Fibroblast of skin of right quadriceps (primary cell): Measurements from ENCODE around the gene LAMTOR1.
"Not testable (repeated sequence)": the region's sequence is repeated elsewhere in the genome, so short reads cannot be mapped to it uniquely, and the experiment has no call there.

Experiments
- DNase-seq: peaks from one replicate; pipeline ENCODE4 v3.0.0-alpha.2; 2013

The LAMTOR1 gene

DNA sequence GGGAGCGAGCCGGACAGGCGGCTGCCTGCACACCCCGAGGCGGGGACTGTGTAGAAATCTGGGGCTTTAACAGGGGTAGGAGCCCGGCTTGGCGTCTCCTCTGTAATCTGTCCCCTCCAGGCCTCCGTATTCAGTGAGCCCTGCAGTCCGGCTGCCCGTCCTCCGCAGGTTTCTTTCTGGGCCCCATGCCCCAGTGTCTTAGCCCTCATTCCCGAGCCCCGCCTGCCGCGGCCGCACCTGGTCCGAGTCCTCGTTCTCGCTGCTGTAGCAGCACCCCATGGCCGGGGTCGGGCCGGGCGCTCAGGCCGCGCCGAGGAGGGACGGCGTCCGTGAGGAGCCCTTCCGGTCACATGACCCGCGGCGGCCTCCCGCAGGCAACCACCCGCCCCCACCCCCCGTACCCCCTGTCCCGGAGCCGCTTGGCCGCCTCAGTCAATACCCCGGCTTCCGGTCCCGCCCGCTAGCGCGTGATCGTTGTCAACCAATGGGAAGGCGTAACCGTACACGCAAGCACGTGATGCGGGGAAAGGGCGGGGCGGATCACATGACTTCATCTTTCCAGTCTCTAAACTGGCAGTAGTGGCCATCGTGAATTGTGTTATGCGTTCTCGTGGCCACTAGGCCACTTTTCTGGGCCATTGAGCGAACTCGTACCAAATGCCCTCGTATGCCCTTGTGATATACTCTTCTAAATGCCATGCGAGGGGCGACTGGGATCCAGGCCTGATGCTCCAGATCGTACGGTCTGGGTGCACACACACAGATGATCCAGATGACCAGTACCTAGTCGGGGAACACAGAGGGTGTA is at the start of gene LAMTOR1:
TSS of gene LAMTOR1 (minus strand) at position 352 of the 808 bp plus-strand sequence. CDS start at position 279, 73 bp downstream.
- peak; percentile 99 for DNase-seq

DNA sequence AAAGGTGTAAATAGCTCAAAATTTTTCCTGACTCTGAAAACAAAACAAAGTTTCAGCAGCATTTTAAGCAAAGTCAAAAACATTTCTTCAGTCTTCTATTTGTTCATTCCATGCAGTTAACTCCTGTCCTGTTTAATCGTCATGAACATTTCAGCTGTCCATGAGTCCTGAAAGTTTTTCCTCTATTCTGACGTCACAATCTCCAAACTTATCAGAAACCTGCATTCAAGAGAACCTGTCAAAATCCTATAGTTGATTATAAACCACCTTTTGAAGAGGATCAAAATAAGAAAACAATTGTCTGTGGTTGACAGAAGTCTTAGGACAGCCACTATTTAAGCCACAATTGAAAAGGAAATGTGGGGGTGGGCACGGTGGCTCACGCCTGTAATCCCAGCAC is 47.8 kb upstream of the LAMTOR1 start:
- DNase-seq, result no peak

DNA sequence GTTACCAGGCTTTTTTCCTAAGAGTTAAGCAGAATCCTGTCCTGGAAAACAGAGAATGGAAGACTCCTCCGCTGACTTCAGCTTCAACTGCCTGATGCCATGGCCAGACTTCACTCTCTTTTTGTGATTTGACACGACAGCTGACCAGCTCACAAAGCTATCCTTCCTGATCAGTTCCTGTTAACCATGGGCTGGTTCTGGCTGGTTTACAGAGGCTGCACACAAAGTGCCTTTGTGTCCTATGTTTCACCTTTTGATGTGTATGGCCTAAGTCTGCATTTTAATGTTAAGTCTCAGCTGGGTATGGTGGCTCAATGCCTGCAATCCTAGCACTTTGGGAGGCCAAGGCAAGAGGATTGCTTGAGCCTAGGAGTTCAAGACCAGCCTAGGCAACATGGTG is 43.5 kb upstream of the LAMTOR1 start:
- DNase-seq, result no peak

DNA sequence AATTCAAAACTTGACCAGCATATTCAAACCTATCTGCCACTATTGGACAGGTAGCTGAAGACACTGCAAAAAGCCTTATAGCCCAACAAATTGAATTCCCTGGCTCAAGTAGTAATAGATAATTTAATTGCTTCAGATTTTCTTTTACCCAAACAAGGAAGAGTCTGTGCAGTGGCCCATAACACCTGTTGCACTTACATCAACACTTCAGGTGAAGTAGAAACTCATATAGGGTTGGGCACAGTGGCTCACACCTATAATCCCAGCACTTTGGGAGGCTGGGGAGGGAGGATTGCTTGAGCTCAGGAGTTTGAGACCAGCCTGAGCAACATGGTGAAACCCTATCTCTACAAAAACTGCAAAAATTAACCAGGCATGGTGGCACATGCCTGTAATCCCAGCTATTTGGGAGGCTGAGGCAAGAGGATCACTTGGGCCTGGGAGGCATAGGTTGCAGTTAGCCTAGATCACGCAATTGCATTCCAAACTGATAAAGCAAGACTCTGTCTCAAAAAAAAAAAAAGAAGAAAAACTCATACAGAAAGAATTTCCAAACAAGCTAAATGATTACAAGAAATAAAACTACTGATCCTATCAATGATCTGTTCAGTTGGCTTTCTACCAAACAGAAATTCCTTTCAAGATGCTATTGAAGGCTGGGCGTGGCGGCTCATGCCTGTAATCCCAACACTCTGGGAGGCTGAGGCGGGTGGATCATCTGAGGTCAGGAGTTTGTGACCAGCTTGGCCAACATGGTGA is 41.9 kb upstream of the LAMTOR1 start:
- DNase-seq, result peak; percentile 85

DNA sequence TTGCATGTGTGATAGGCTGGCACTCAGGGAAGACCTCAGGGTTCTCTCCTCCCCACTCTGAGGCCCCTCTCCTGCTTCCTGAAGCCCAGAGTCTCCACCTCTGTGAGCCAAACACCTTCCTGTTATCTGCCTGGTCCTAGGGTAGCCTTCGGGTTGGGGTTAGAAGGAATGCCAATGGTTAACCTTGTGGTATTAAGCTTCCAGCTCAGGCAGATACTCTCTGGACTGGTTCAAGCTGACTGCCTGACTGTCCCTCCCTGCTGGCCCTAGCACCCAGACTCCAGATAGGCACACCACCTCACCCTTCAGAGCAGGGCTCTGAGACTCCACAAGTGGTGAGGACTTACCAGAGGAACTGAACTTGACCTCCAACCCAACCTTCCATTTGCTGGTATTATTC is 39.4 kb upstream of the LAMTOR1 start:
- not testable (repeated sequence) for DNase-seq

DNA sequence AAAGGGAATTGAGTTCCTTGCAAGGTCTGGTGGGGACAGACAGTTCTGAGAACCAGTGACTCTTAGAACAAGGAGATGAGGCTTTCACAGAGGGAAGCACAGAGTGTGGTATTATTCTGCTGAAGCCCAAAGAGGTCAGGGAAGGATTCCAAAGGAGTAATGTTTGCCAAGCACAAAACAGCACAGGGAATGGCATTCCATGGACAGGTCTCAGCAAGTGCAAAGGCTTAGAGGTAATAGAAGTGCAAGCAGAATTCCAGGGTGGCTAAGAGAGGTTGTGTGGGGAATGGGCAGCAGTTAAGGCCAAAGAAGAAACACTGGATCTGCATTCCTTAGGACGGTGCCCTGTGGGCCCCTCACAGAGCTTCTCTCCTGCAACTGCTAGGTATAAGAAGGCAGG is 39.0 kb upstream of the LAMTOR1 start:
- not testable (repeated sequence) for DNase-seq

DNA sequence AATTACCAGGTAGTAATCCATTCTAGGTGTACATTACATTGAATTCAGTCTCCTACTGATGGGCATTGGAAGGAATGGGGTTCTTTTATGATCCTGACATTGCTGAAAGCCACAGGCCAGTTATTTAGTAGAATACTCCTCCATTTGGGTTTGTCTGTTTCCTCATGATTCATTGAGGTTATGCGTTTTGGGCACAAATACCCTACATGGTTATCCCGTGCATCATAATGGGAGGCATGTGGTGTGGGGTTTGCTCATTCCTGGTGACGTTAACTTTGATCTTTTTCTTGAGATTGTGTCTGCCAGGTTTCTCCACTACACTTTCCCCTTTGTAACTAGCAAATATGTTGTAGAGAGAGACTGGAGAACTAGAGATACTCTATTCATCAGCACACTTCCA is 38.0 kb upstream of the LAMTOR1 start:
- DNase-seq, result peak; percentile 93

DNA sequence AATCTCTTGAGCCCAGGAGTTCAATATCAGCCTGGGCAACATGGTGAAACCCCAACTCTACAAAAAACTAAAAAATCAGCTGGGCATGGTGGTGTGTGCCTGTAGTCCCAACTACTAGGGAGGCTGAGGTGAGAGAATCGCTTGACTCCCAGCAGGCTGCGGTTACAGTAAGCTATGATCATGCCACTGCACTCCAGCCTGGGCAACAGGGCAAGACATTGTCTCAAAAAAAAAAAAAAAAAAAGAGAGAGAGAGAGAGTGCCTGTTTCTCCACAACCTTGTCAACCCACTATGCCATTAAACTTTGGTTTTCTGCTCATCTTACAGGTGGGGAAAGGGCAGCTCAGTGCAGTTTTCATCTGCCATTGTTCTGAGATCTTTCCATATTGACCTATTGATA is 37.6 kb upstream of the LAMTOR1 start:
- DNase-seq, result no peak

DNA sequence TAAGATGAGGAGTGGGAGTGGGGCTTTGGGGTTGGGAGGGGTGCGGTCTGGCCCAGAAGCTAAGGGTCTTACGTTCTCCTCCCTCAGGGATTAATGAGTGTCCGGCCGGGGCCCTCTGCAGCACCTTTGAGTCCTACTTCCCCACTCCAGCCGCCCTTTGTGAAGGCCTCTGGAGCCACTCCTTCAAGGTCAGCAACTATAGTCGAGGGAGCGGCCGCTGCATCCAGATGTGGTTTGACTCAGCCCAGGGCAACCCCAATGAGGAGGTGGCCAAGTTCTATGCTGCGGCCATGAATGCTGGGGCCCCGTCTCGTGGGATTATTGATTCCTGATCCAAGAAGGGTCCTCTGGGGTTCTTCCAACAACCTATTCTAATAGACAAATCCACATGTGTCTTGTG is 36.4 kb upstream of the LAMTOR1 start:
- DNase-seq, result no peak

DNA sequence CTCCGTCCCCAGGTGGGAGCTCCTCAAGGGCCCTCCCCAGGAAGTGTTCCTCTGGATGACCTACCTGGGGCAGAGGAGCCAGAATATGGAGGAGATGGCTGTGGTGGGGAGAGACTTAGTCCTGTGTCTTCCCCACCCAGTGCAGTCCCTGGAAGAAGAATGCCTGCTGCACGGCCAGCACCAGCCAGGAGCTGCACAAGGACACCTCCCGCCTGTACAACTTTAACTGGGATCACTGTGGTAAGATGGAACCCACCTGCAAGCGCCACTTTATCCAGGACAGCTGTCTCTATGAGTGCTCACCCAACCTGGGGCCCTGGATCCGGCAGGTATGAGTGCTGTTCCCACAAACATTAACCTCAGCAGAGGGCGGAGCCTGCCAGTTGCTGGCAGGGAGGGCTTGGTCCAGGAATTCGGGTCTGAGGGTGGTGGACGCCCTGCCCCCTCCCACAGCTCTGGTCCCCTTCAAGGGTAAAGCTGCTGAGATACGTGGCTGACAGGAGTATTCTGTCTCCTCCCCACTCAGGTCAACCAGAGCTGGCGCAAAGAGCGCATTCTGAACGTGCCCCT is 35.8 kb upstream of the LAMTOR1 start:
- no peak for DNase-seq

DNA sequence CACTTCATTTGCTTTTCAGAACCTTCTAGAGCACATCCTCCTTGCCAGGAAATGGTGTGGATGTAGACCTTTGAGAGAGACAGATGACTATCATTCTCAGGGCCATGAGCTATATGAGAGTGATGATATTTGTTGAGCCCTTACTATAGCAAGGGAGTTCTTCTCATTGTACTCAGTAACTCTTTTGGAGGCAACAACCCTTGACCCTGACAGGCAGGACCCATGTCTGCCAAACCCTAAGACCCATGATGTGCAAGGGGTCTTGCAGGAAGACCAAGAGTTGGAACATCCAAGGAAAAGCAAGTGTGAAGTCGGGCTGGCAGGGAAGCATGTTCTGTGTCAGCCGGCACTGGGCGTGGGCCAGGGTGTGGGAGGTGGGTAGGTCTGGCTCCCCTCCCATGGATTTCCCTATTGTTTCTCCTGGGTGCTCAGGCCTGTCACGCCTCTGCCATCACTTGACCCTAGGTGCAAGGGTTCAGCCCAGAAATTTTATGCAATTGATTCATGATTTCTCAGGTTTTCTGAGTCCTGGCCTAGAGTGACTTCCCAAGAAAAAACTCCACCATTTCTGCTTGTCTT is 33.7 kb upstream of the LAMTOR1 start:
- no peak for DNase-seq

DNA sequence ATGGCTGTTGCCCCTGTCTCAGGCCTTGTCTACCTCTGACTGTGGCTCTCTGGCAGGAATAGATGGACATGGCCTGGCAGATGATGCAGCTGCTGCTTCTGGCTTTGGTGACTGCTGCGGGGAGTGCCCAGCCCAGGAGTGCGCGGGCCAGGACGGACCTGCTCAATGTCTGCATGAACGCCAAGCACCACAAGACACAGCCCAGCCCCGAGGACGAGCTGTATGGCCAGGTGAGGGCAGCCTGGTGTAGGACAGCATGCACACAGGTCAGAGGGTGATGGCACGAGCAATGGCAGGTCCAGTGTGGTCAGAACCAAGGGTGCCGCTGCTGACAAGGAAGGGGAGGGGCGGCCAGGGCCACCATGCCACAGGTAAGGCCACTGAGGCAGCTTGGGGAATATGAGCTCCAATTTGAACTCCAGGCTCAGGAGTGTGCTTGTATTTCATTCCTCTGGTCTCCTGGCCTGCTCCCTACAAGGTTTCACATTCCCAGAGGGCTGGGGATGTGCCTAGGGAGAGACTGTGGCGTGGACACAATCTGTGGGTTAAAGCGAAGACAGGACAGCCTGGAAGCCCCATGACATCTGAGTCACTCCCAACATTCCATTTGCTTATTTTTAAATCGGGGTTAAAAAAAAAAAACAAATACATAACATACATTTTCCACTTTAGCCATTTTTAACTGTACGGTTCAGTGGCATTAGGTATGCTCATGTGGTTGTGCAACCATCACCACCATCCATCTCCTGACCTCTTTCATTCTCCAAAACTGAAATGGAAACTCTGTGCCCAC is 33.0 kb upstream of the LAMTOR1 start:
- DNase-seq, result no peak

DNA sequence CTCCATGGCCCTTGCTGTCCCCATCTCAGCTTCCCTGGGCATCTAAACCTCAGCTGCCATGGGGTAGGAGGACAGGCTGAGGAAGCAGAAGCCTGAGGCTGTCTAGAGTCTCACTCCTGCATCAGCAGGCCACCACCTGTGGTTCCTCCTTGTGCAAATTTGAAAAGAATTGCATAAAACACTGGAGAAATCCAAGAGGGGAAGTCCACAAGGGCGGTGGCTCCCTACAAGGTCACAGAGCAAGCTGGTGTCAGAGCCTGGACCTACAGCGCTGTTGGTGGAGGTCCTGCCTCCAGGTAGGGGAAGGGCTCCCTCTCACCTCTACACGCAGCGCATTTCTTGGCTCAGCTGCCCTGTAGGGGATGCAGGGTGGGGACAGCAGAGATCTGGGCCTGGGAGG is 32.4 kb upstream of the LAMTOR1 start, which contains the start of gene FOLR3:
TSS of gene FOLR3 (plus strand) at position 253 of the 400 bp plus-strand sequence. CDS start 228 bp downstream, outside the sequence.
- not testable (repeated sequence) for DNase-seq

DNA sequence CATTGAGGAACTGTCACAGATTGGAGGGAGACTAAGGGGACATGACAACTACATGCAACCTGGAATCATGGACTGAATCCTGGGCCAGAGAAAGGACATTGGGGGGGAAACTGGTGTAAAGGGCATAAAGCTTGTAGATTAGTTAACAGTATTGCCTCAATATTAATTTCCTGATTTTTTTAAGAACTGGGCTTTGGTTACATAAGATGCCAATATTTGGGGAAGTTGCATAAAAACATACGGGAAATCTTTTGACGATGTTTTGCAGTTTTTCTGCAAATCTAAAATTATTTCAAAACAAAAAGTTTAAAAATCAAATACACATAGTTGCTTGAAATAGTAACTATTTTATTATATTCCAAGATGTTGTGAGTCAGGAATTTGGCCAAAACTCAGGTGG is 29.5 kb upstream of the LAMTOR1 start:
- DNase-seq, result no peak

DNA sequence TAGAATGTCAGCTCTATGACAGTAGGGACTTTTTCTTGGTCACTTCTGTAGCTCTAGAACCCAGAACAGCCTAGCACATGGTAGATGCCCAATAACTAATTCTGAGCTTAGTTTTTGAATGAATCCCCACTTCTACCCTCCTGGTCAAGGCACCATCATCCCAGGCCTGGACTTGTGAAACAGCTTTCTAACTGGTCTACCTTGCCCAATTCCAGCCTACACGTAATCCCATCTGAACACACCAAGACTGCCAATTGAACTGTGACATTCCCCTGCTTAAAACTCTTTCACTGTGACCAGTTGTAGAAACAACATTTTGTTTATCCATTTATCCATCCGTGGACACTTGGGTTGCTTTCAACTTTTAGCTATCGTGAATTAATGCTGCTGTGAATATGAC is 26.3 kb upstream of the LAMTOR1 start:
- DNase-seq, result no peak

DNA sequence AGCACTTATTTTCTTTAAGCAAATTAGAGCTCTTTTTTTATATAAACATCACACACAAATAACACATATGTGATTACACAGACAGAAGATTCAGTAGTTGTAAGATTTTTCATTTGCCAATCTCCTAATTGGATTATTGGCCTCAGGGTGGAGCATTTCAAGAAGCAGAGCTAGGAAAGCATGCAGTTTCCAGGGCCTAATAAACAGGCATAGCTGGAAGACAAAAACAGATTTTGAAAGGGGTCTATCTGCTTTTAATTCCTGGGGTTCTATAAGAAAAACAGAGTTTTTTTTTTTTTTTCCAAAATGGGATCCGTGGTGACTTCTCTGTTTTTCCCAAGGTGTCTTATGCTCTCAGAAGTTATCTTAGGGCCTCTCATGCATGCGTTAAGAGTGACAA is 24.8 kb upstream of the LAMTOR1 start:
- no peak for DNase-seq

DNA sequence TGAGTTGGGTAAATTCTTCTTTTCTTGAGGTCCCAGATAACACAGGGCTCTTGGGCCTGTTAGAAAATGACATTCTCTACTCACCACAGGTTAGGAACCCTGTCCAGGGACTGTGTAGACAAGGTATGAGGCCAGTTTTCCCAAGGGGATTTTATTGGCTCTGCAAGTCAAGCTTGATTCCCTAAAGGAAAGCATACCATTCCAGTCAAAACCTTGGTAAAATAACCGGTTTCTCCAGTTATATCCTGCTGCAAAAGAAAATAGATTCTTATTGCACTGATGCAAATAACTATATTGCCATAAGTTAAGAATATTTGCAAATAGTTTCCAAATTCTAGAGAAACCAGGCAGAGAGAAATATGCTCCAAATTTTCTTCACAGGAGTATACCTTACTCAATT is 22.9 kb upstream of the LAMTOR1 start:
- no peak for DNase-seq

DNA sequence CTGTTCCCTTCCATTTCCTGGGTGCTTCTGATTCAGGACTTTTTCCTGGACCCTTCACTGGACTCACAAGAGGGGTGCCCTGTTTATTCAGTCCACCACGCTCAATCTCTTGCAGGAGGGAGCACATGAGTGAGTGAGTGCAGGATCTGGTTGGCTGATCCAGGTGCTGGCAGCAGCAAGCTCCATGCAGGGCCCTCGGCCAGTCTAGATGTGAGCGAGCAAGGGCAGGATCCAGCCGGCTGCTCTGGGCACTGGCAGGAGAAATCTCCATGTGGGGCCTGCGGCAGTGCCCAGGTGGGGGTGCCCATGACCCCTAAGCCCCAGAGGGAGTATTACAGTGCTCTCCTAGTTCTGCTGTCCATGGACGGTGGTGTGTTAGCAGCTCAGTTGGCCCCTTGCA is 20.9 kb upstream of the LAMTOR1 start:
- no peak for DNase-seq

DNA sequence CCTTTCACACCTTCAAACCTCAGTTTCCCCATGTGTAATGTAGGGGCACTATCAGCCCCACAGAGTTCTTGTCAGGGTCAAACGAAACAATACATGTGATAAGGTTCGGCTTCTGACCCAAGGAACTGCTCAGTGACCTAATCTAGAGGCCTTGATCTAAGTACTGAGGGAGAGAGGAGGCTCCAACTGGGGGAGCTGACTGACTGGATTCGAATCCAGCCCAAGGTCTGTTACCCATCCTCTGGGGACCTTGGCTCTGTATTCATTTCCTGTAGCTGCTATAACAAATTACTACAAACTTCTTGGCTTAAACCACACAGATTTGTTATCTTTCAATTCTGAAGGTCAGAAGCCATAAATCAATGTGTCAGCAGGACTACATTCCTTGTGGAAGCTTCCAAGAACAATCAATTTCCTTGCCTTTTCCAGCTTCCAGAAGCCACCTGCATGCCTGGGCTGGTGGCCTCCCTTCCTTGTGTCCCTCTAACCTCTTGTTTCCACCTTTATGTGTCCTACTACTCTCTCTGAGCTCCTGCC is 20.1 kb upstream of the LAMTOR1 start:
- no peak for DNase-seq

DNA sequence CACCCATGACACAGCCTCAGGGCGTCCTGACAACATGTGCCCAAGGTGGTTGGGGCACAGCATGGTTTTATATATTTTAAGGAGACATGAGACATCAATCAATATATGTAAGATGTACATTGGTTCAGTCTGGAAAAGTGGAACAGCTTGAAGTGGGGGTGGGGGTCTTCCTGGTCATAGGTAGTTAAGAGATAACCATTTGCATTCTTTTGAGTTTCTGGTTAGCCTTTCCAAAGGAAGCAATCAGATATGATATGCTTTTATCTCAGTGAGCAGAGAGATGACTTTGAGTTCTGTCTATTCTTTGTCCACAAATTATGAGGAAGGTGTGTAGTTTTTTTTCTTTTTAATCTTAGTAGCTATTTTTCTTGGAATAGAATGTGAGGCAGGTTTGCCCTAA is 19.5 kb upstream of the LAMTOR1 start:
- DNase-seq, result no peak

DNA sequence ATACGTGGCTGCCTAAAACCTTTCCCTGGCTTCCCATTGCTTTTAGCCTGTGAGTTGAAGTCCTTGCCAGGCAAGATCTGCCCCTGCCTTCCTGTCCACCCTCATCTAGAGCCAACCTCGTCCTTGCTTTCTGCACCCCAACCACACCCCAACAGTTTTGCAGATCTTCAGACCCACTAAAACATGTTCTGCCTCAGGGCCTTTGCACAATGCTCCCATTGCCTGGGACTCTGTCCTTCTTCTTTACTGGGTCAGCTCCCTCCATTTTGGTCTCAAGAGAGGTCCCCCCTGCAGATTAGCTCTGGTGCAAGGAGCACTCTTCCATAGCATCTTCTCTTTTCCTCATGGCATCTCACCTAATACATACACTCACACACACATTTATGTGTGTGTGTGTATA is 17.8 kb upstream of the LAMTOR1 start:
- no peak for DNase-seq

DNA sequence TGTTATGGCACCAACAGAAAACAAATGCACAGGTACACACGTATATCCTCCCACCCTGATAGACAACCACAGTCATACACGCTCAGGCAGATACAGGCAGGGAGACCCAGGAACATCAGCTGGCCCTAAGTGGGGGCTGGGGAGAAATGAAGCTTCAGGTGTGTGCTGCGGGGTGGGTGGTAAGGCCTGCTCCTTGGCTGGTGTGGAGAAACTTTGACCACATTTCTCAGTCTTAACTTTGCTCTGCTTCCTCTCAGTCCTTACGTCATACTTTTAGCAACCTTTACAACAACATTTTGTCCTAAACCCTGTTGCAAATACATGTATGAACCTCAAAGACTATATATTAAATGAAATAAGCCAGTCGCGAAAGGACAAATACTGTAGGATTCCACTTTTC is 16.1 kb upstream of the LAMTOR1 start:
- no peak for DNase-seq
